ENCODE data around the gene S100A2.
A peak's percentile ranks its signal among the peaks of the same experiment; 100 is the strongest.
"Not testable (repeated sequence)": the region's sequence is repeated elsewhere in the genome, so short reads cannot be mapped to it uniquely, and the experiment has no call there.

S100A2 gene

DNA sequence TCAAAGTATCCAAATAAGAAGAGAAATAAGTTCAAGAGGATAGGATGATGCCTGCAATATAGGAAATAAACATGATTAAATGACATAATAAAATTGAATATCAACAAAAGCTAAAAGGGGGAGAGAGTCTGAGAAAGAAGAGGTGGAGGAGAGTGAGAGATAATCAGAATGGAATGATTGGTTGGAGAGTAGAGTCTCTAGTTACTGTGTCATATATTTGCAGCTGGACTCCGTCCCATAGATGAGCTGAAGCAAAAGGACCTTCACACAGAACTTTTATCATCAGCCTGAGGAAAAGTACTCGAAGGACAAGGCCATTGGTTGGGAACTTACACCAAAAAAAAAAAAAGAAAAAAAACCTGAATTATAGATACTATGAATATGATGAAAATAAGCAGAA lies 22.8 kb upstream of the S100A2 start:
- DNase-seq (ENCODE audit: low spot score), result no peak

DNA sequence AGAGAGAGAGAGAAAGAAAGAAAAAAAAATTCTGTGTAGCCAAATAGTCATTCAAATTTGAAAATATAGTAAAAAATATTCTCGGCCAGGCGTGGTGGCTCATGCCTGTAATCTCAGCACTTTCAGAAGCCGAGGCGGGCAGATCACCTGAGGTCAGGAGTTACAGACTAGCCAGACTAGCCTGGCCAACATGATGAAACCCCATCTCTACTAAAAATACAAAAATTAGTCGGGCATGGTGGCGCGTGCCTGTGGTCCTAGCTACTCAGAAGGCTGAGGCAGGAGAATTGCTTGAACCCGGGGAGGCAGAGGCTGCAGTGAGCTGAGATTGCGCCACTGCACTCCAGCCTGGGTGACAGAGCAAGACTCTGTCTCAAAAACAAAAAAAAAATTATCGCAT lies 22.4 kb upstream of the S100A2 start:
- not testable (repeated sequence) for DNase-seq (ENCODE audit: low spot score)

DNA sequence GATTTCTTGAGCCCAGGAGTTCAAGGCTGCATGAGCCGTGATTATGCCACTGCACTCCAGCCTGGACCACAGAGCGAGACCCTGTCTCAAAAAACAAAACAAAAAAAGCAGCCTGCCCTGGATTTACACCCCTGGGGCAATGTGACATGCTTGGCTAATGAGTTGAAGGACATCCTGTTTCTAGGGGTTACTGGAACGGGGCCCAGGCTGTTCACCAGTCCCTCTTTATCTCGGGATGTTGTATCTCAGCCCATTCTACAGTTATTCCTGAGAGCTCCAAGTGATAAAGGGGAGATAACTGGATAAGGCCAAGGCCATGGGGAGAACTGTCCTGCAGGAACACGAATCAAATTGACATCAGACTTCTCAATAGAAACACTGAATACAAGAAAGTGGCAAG lies 21.7 kb upstream of the S100A2 start:
- no peak for DNase-seq (ENCODE audit: low spot score)

DNA sequence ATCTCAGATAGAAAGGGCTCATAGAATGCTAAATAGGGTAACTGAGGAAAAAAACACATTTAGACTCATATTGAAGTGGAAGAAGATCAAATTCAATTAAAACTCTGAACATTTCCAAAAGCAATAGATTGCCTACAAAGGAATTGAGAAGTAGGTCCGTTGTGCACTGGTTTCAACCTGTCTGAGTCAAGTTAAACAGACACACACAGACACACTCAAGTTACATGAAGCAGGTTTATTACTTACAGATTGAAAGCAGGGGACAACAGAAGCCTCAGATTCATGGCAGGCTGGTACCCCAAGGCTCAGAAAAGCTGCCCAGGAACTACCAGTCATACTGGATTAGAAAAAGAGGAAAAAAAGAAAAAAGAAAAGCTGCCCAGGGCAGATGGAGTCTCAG lies 20.7 kb upstream of the S100A2 start:
- no peak for DNase-seq (ENCODE audit: low spot score)

DNA sequence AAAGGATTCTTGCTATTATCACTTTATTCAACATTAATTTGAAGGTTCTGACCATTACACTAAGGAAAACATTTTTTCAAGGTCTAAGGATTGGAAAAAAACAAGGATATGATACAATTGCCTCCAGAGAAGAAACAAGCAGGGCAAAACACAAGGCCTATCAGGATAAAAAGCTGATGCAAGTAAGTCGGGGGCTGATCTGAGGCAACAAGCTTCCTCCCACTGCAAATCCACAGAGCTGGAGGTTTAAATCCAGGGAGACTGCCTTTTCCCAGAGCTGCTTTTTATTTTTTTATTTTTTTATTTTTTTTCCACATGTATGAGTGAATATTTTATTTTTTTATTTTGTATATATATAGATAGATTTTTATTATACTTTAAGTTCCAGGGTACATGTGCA lies 19.4 kb upstream of the S100A2 start:
- no peak for DNase-seq (ENCODE audit: low spot score)

DNA sequence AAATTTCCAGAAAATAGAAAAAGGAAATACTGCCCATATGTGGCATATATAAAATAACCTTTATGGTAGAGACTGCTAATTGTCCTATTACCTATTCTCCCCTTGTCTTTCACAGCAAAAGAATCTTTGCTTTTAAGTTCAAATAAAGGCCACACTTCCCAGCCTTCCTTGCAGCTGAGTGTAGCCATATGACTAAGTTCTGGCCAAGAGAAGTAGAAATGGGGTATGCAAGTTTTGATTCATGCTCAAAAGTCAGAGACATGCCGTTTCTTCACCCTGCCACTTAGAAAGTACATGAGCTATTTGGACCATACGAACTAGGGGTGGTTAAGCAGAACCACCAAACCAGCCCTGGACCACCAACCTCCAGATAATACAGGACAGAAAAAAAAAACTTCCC lies 18.3 kb upstream of the S100A2 start:
- DNase-seq (ENCODE audit: low spot score), result no peak

DNA sequence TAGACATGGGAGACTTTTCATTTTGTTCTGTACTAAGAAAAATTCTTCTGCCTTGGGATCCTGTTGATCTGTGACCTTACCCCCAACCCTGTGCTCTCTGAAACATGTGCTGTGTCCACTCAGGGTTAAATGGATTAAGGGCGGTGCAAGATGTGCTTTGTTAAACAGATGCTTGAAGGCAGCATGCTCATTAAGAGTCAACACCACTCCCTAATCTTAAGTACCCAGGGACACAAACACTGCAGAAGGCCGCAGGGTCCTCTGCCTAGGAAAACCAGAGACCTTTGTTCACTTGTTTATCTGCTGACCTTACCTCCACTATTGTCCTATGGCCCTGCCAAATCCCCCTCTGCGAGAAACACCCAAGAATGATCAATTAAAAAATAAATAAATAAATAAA lies 17.9 kb upstream of the S100A2 start:
- not testable (repeated sequence) for DNase-seq (ENCODE audit: low spot score)

DNA sequence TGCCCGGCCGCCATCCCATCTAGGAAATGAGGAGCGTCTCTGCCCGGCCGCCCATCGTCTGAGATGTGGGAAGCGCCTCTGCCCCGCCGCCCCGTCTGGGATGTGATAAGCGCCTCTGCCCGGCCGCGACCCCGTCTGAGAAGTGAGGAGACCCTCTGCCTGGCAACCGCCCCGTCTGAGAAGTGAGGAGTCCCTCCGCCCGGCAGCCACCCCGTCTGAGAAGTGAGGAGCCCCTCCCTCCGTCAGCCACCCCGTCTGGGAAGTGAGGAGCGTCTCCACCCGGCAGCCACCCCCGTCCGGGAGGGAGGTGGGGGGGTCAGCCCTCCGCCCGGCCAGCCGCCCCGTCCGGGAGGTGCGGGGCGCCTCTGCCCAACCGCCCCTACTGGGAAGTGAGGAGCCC lies 17.2 kb upstream of the S100A2 start:
- not testable (repeated sequence) for DNase-seq (ENCODE audit: low spot score)

DNA sequence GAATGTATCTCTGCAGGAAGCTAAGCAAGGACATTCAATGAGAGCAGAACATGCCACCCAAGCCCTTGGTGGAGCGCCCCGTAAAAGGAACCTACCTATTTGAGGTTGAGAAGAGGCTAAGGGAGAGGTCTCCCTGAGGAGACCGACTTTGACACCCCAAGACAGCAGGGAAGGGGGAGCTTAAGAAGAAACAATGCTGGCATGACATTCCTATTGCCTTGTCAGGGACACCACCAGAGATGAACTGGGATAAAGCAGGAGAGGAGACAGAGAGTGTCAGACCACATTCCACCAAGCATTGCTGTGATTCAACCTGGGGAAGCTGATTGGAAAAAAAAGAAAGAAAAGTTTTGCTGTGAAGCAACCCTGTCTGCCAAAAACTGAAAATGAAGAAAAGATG lies 13.3 kb upstream of the S100A2 start:
- DNase-seq (ENCODE audit: low spot score), result no peak

DNA sequence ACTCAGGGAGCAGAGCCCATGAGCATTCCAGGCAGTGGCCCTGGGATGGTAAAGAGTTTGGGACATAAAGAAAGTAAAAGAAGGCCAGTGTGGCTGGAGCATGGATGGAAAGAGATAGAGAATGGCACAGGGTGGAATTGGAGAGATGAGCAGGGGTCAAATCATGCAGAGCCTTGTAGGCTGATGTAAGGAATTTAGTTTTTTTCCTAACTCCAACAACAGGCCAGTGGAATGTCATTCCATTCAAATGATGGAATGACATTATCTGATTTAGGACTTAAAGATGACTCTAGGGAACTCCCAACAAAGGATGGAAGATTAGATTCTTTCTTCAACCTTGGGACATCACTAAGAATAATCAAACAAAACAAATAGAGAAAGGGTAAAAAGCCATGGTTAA lies 12.8 kb upstream of the S100A2 start:
- no peak for DNase-seq (ENCODE audit: low spot score)

DNA sequence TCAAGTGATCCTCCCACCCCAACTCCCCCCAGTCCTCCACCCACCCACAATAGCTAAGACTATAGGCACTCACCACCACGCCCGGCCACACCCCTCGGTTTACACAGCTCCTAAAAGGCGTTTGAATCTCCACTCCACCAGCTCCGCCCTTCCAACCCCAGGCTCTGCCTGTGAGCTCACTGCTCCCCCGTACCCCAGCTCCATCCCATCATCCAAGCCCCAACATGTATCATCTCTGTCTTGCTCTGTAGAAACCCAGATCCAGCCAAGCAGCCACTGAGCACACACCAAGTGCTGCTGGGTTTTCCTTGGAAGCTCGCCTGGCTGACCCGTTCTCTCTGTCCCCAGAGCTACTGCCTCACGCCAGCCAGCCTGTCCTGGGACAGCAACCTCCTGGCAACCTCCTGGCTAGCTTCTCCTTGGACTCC lies 12.0 kb upstream of the S100A2 start:
- no peak for DNase-seq (ENCODE audit: low spot score)

DNA sequence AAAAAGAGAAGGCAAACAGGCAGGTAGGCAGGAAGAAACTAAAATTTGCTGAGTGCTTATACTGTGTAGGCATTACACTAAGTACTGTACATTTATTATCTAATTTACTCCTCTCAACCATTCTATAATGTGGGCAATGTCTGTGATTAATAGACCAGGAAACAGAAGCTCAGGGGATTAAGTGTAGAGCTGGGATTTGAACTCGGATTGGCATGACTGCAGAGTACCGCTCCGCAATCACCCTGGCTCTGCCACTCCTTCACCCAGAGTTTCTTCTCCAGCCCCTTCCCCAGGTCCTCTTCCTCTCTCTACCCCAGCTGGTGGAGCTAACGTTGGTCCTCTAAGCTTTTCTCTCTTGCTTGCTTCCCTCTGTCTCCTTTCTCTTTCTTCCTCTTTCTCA lies 11.5 kb upstream of the S100A2 start:
- no peak for DNase-seq (ENCODE audit: low spot score)

DNA sequence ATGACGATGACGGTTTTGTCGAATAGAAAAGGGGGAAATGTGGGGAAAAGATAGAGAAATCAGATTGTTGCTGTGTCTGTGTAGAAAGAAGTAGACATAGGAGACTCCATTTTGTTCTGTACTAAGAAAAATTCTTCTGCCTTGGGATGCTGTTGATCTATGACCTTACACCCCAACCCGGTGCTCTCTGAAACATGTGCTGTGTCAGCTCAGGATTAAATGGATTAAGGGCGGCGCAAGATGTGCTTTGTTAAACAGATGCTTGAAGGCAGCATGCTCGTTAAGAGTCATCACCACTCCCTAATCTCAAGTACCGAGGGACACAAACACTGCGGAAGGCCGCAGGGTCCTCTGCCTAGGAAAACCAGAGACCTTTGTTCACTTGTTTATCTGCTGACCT lies 9.9 kb upstream of the S100A2 start:
- not testable (repeated sequence) for DNase-seq (ENCODE audit: low spot score)

DNA sequence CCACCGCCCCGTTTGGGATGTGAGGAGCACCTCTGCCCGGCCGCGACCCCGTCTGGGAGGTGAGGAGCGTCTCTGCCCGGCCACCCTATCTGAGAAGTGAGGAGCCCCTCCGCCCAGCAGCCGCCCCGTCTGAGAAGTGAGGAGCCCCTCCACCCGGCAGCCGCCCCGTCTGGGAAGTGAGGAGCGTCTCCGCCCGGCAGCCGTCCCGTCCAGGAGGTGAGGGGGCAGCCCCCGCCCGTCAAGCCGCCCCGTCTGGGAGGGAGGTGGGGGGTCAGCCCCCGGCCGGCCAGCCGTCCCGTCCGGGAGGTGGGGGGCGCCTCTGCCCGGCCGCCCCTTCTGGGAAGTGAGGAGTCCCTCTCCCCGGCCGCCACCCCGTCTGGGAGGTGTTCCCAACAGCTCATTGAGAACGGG lies 9.4 kb upstream of the S100A2 start:
- not testable (repeated sequence) for DNase-seq (ENCODE audit: low spot score)

DNA sequence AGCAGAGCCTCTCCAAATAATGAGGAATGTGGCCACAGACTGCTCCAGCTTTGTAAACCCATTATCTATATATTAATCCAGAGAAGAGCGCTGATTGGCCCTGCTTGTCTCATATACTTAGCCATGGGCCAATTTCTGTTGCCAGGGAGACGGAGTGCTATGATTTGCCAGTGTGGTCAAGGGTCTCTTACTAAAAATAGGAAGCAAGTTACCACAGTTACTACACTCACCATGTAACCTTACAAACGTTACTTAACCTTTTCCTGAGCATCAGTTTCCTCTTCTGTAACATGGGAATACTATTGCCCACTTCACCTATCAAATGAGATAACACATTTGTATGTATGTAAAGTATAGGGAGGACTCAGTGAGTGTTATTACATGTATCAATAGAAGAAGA lies 7.7 kb upstream of the S100A2 start:
- no peak for DNase-seq (ENCODE audit: low spot score)

DNA sequence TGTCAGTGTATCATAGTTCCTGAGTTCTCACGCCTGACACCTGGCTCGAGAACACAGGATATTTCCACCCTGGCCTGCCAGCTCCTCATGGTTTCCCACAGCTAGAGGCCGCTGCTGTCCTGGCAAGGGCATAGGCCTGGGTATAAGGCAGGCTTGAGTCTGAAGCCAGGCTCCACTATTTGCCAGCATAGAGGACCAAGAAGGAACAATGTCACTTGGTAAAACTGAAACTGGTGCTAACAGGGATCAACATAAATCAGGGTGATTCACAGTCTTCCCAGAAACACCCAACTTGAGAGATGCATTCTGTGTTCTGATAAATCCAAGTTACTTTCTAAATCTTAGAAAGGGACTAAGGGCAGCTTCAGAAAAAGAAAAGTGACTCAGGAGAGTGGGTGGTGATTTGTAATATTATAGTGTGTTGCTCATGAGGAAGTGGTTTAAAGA lies 6.9 kb upstream of the S100A2 start:
- DNase-seq (ENCODE audit: low spot score), result peak; percentile 57

DNA sequence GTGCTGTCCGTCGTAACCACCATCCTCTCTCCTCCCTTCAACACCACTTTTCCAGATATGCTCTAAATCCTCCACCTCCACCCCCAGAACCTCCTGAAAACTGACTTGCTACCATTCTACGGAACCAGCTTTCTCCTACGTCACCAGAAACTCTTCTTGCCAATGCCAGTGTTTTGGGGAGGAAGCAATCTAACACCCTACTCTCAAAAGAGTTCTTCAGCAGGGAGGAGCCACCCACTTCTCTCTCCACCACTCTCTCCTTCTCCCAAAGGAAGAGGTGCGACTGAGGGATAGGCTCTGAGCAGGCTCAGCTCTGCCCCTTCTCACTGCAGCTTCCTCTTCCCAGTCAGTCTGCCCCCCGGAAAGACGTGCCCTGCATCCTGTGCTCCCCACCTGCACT lies 6.1 kb upstream of the S100A2 start:
- DNase-seq (ENCODE audit: low spot score), result no peak

DNA sequence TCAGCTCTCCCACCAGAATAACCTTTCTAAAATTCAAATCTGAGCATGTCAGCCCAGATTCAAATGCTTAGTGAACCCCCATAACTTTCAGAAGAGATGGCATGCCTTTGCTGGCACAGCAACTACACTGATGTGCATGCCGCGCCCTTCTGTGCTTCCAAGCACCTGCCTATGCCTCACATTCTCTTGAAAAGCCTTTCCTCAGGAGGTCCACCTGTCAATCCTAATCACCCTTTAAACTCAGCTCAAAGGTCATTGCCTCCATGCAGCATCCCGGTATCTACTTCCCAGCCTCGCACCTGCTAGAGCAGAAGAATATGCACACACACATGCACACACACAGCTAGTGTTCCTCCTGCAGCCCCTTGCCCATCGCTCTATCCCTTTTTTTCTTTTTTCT lies 5.2 kb upstream of the S100A2 start:
- no peak for DNase-seq (ENCODE audit: low spot score)

DNA sequence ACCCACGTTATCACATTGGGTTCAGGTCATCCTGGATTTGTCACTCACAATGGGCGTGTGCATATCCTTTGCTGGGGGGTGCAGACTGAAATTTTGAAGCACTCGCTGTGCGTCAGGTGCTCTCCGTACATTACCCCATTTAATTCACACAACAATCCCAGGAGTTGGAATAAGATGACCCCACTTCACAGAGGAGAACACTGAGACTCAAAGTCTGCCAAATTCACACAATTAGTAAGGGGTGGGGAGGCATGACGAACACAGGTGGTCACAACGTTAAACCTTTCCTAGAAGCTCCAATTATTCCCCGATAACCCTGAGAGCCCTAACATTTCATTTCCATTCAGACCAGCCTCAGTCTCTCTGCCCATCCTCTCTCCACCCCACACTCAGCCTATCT lies 3.8 kb upstream of the S100A2 start:
- DNase-seq (ENCODE audit: low spot score), result no peak

DNA sequence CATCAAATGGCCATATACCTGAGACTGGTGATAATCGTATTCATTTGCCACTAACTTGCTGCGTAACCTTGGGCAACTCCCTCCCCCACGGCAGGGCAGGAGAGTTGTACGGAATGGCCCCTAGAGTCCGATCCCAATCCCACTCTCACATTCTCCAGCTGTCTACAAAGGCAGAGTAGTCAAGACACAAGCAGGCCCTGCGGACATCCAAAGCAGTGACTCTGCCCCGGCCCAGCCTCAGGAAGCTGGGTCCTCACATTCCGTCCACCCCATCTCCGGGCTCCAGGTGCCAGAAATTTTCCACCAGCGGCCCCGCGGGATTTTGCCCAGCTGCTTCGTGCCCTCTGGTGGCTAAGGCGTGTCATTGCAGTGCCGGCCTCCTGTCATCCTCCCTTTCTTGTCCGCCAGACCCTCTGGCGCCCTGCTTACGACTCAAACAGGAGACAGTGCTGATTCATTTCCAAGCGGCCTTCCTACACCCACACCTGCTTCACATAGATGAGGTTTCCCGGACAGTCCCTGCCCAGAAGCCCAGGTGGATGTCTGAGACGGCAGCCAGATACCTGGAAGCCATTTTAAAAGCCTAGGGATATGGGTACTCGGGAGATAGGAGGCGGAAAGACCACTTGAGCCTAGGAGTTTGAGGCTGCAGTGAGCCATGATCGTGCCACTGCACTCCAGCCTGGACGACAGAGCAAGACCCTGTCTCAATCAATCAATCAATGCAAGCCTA lies 2.9 kb upstream of the S100A2 start:
- peak; percentile 84 for DNase-seq (ENCODE audit: low spot score)

DNA sequence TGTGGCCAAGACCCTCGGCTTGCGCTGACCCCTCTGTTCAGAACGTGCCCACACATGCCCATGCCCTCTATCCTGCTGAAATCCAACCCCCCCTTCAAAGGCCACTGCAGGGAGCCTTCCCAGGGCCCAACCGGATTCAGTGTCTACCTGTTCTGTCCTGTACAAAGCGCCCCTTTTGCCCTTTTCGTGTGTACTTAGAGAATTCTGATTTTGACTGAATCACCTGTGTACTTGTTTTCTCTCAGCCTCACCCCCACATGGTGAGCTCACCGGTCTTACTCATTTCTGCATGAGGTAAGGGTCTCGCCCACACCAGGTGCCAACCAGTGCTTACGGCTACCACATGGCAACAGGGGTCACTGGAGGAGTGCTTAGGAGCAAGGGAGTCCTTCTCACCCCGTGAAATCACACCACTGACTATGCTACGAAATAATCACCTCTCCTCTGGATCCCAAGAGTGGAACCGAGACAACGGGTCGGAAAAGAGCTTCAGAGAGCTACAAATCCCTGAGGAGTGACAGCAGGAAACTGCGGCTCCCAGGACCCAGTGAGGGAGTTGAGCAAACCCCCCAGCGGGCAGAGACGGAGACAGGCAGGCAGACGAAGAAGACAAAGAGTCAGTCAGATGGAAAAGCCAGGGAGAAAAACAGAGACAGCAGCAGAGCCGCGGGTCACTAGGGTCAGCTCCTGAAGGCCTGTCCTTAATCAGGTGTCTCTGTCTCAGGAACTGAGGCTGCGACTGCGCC lies 2.1 kb upstream of the S100A2 start:
- DNase-seq (ENCODE audit: low spot score), result peak; percentile 27

DNA sequence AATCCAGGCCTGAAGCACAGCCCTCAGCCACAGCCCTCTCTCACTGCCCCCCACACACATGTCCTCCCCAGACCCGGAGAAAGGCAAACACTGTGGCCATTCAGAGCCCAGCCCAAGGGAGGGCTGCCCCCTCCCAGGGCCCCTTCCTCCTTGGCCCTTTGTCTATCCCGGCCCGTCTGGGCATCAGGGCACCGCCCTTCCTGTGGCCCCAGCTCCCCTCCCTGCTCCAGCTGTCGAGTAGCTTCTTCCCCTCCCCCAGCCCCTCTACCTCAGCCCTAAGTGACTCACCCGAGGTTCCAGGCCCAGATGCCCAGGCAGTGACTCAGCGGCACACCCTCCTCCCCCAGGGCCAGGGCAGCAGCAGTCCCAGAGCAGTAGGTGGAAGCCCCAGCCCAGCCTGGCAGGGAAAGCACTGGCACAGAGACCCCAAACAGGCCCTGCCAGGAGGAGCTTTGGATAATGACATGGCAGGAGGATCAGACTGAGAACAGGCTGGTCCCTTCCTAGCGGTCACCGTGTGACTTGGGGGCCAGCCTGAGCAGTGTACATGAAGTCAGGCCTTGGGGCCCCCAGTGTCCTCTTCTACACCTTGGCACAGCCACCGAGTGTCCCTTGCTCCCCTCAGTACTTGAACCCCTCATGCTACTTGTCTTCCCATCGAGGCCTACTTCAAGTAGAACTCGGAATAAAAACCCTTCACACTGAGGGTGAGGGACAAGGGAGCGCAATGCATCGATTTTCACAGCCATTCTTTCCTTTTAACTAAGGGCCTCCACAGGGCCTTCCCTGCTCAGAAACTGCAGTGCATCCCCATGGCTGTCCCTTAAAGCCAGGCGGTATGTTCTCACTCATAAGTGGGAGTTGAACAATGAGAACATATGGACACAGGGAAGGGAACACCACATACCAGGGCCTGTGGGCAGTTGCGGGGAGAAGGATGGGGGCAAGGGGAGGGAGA lies 1.0 kb upstream of the S100A2 start:
- DNase-seq (ENCODE audit: low spot score), result peak; percentile 95

DNA sequence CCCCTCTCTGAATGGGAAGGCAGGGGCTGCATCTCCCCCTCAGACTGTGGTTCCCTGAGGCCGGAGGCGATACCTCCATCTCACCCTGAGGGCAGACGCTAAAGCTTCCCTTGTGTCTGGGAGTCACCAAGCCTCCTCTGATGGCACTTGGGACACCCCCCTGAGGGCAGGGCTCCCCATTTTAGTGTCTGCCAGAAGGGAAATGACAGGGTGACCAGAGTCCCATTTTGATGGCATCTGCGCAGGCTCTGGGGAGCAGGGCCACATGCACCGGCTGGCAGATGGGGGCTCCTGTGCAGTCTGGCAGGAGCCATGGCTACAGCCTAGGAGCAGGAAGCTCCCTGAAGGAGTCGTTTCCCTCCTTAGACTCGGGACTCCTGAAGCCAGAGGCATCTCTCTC lies 1.7 kb downstream of the S100A2 start:
- no peak for DNase-seq (ENCODE audit: low spot score)

All from CD4-positive, alpha-beta T cell treated with Interleukin-15 for 4 hours (primary cell).